DND-41 (cell line): Measurements from ENCODE around the gene INO80D.

Experiments
- CTCF ChIP-seq: IDR thresholded peaks from 2 replicates; pipeline ENCODE4 v1.5.1; 2012; ENCODE audit warnings: borderline replicate concordance, low read length, moderate library complexity, mild to moderate bottlenecking; ENCODE audit not compliant: poor library complexity, severe bottlenecking; ENCODE audit errors: extremely low read depth
- EZH2 ChIP-seq: IDR thresholded peaks from 3 replicates; pipeline ENCODE4 v1.6.1; 2012; ENCODE audit warnings: borderline replicate concordance, low read depth, mild to moderate bottlenecking, moderate library complexity, low read length, inconsistent platforms; ENCODE audit not compliant: severe bottlenecking

GRCh38 chr2:206105541-206105940, 19.6 kb upstream of the INO80D start:
- TF ChIP-seq CTCF (no peak), EZH2 (no peak)
